K562 (cell line): ENCODE measurements around the gene SH3BGRL3. TPM values are rescaled to one million over a fixed set of nuclear protein-coding genes. Genes with fewer than 3 reads are reported as not detected.
A peak's percentile ranks its signal among the peaks of the same experiment; 100 is the strongest.

Experiments used
- ADNP ChIP-seq: fragments of 200-800 bp; sonication (Bioruptor generic); IDR thresholded peaks from 2 replicates; pipeline ENCODE4 v1.6.1; 2016; ENCODE audit warnings: missing genetic modification characterization, missing compliant biosample characterization
- CHD7 ChIP-seq: fragments of 200-600 bp; sonication (generic); IDR thresholded peaks from one replicate; pipeline ENCODE4 v1.6.1; 2012; ENCODE audit warnings: mild to moderate bottlenecking, low read depth, low read length, inconsistent platforms
- DLX4 ChIP-seq: fragments of 250-450 bp; sonication (Bioruptor Pico); IDR thresholded peaks from 2 replicates; pipeline ENCODE4 v1.6.1; 2021; ENCODE audit warnings: mild to moderate bottlenecking
- ESRRB ChIP-seq: fragments of 250-450 bp; sonication (Bioruptor Pico); IDR thresholded peaks from 2 replicates; pipeline ENCODE4 v1.5.0; 2020; ENCODE audit warnings: mild to moderate bottlenecking, moderate library complexity, borderline replicate concordance
- IRF9 ChIP-seq: fragments of 450-650 bp; IDR thresholded peaks from 2 replicates; pipeline ENCODE4 v1.6.1; 2016; ENCODE audit warnings: missing biosample characterization, missing genetic modification characterization
- JUNB ChIP-seq: fragments of 450-650 bp; formaldehyde crosslinking; conservative IDR thresholded peaks from 2 replicates; pipeline ENCODE4 v1.4.0; 2020; ENCODE audit warnings: mild to moderate bottlenecking
- MTA1 ChIP-seq: fragments of 450-650 bp; IDR thresholded peaks from 2 replicates; pipeline ENCODE4 v1.6.1; 2017; ENCODE audit warnings: borderline replicate concordance
- PRMT5 ChIP-seq: sonication (generic); formaldehyde crosslinking; IDR thresholded peaks from 2 replicates; pipeline ENCODE4 v1.5.0; 2020; ENCODE audit warnings: missing genetic modification reagents
- SOX6 ChIP-seq: fragments of 450-650 bp; IDR thresholded peaks from 2 replicates; pipeline ENCODE4 v1.6.1; 2014; ENCODE audit warnings: mild to moderate bottlenecking
- U2AF2 ChIP-seq: fragments of 200-400 bp; formaldehyde crosslinking; optimal IDR thresholded peaks from 2 replicates; pipeline ENCODE3; 2017; ENCODE audit warnings: low read depth, mild to moderate bottlenecking, low read length
- VEZF1 ChIP-seq: fragments of 200-800 bp; sonication (Bioruptor generic); IDR thresholded peaks from 2 replicates; pipeline ENCODE4 v1.6.1; 2017; ENCODE audit warnings: missing genetic modification characterization, missing compliant biosample characterization
- ZNF174 ChIP-seq: fragments of 250-450 bp; sonication (Bioruptor Pico); IDR thresholded peaks from 2 replicates; pipeline ENCODE4 v1.4.0; 2020; ENCODE audit warnings: mild to moderate bottlenecking
- polyA plus RNA-seq, 8 experiments: library from polyadenylated mRNA; depleted of rRNA in 4 of 8; stranded (reverse) in 5 of 8; unstranded in 3 of 8; fragments of >200 nt; fragmentation: Nextera tagmentation in 2 of 8; fragmentation: Illumina TruSeq in 1 of 8; extraction: Ambion mirVana in 2 of 8; extraction: Trizol in 1 of 8; gene quantifications; 2 replicates each; pipeline versions ENCODE4 v1.2.1 to v1.2.3, GENCODE V29; 2011 to 2014; ENCODE audit warnings: inconsistent platforms in 1 of 8, missing spikeins in 1 of 8
- total RNA-seq, 7 experiments: library from RNA; depleted of rRNA in 6 of 7; stranded (reverse); fragments of >200 nt in 6 of 7; fragmentation: Illumina TruSeq in 2 of 7; extraction: Trizol in 2 of 7; gene quantifications; 2 replicates each; pipeline versions ENCODE4 v1.2.1 to v1.2.3, GENCODE V29; 2011 to 2021; ENCODE audit warnings: low replicate concordance in 1 of 7

SH3BGRL3 gene
- total and polyA plus RNA-seq, 9 of the 15 experiments (the other 6 are each of a cell fraction or from before 2014, with no cell fraction given) = 30.3 to 140 (median 54.2) TPM

GRCh38 chr1:26284597-26285347 lies 4.9 kb downstream of the SH3BGRL3 start (continued):
- TF ChIP-seq JUNB (CRISPR knock-in tag) (peak; percentile 91), U2AF2 (no peak), ADNP (tag) (no peak), ESRRB (CRISPR knock-in tag) (no peak), SOX6 (peak; percentile 80), ZNF174 (CRISPR knock-in tag) (0 out of 2 replicates have a peak, but pooled peaks have one; percentile 5), IRF9 (tag) (no peak), CHD7 (peak; percentile 73), MTA1 (peak; percentile 83), PRMT5 (CRISPR knock-in tag) (no peak), DLX4 (CRISPR knock-in tag) (0 out of 2 replicates have a peak, but pooled peaks have one; percentile 26), VEZF1 (CRISPR knock-in tag) (peak; percentile 84)
